ENCODE data around the gene WNT11.

DNA sequence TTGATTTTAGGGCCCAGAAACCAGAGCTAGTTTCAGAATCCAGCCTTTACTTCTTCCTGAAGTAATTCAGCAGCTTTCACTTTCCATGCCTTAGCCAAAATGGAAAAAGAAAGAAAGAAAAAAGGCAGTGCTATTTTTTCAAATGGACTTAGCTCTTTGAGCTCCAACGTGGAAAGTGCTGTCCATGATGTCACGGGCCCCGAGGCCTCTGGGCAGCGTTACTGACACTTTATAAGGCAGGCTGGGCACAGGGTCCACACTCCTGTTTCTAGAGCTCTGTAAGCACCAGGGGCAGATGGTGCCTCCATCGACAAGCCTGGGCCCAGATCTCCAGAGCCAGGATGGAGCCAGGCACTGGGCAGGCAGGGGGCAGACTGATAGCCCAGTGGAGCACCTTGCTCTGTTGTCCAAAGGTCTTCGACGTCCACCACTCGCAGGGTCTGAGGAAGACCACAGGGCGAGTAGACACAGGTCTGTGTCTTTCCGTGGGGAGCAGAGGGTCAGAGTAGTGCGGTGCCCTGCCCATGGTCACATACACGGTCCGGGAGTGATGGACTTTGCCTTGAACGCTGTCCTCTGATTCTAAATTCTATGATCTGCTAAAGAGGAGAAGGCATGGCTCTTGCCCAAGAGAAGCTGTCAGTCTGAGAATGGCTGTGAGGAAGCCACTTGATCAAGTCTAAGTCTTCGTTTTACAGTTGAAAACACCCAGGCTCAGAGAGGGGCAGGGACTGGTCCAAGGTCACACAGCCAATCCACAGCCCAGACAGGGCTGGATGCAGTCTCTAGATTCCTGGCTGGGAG lies 22.0 kb upstream of the WNT11 start:
- TF ChIP-seq, protein P1, sequence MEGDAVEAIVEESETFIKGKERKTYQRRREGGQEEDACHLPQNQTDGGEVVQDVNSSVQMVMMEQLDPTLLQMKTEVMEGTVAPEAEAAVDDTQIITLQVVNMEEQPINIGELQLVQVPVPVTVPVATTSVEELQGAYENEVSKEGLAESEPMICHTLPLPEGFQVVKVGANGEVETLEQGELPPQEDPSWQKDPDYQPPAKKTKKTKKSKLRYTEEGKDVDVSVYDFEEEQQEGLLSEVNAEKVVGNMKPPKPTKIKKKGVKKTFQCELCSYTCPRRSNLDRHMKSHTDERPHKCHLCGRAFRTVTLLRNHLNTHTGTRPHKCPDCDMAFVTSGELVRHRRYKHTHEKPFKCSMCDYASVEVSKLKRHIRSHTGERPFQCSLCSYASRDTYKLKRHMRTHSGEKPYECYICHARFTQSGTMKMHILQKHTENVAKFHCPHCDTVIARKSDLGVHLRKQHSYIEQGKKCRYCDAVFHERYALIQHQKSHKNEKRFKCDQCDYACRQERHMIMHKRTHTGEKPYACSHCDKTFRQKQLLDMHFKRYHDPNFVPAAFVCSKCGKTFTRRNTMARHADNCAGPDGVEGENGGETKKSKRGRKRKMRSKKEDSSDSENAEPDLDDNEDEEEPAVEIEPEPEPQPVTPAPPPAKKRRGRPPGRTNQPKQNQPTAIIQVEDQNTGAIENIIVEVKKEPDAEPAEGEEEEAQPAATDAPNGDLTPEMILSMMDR (IDR thresholded peaks at IDR 0.05), result no peak
- TF ChIP-seq POLR2A (IDR thresholded peaks at IDR 0.05), result peak; percentile 38 to 76
